Measurements from ENCODE around the gene ADARB1. TPM values are rescaled to one million over a fixed set of nuclear protein-coding genes. Genes with fewer than 3 reads are reported as not detected.

Gene ADARB1
- total RNA-seq, 1 donor from 2014 or later = 14.5 TPM

DNA sequence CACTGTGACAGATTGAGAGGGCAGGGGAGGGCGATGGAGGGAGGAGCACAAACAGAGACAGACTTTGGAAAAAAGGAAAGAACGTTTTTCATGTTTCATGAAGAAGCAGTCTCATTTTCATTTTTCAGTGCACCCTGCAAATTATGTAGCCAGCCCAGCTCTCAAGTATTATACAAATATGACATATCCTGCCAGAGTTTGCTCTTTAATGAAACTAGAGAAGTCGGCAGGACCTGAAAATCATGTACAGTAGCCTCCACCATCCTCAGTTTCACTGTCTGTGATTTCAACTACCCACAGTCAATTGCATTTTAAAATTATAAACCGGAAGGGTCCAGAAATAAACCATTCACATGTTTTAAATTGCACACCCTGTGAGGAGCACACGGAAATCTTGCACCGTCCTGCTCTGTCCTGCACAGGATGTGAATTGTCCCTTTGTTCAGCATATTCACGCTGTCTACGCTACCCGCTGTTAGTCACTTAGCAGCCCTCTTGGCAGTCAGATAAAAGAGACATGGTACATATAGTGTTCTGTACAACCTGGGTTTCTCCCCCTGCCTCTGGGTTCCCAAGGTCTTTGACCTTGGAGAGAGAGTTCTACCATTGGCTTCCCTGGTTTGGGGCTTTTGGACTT lies 13.6 kb upstream of the ADARB1 start:
- TF ChIP-seq, protein P1, sequence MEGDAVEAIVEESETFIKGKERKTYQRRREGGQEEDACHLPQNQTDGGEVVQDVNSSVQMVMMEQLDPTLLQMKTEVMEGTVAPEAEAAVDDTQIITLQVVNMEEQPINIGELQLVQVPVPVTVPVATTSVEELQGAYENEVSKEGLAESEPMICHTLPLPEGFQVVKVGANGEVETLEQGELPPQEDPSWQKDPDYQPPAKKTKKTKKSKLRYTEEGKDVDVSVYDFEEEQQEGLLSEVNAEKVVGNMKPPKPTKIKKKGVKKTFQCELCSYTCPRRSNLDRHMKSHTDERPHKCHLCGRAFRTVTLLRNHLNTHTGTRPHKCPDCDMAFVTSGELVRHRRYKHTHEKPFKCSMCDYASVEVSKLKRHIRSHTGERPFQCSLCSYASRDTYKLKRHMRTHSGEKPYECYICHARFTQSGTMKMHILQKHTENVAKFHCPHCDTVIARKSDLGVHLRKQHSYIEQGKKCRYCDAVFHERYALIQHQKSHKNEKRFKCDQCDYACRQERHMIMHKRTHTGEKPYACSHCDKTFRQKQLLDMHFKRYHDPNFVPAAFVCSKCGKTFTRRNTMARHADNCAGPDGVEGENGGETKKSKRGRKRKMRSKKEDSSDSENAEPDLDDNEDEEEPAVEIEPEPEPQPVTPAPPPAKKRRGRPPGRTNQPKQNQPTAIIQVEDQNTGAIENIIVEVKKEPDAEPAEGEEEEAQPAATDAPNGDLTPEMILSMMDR (IDR thresholded peaks at IDR 0.05; ENCODE audit: unreplicated experiment) = no peak
- Mint-ChIP-seq H3K4me1 (ENCODE audit: unreplicated experiment) (peaks cover 27% of the 10 kb centered on the region), H3K4me3 (ENCODE audit: unreplicated experiment) (no peak overlapping the region), H3K27ac (ENCODE audit: unreplicated experiment) (no peak overlapping the region), H3K9me3 (ENCODE audit: unreplicated experiment) (no peaks in the 10 kb centered on the region), H3K27me3 (ENCODE audit: unreplicated experiment) (peaks cover 5% of the 10 kb centered on the region), H3K36me3 (ENCODE audit: low read depth, unreplicated experiment) (peaks cover 2% of the 10 kb centered on the region)
- no peak for DNase-seq (ENCODE audit: low spot score)

DNA sequence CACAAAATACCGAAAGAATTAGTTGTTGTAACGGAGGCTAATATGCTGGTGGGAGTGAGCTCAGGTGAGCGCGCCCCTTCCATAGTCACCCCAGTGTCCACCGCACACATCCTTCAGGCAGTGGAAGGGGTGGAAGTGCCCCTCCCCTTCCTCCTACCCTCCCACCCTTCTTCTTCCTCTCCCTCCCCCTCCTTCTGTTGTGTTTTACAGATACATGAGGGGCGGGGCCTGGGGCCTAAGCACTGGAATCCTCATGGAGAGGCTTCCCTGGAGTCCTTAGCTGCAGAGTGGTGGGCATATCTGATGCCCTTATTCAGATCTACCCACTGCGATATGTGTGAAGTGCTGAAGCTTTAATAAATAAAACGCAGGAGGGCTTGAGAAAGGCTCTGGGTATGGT lies 10.3 kb upstream of the ADARB1 start:
- no peak overlapping the region for H3K4me3 Mint-ChIP-seq (ENCODE audit: unreplicated experiment)
- H3K27me3 Mint-ChIP-seq (ENCODE audit: unreplicated experiment) = peaks cover 5% of the 10 kb centered on the region
- TF ChIP-seq, protein P1 (IDR thresholded peaks at IDR 0.05; ENCODE audit: unreplicated experiment) = no peak
- H3K36me3 Mint-ChIP-seq (ENCODE audit: low read depth, unreplicated experiment) = peaks cover 2% of the 10 kb centered on the region
- H3K27ac Mint-ChIP-seq (ENCODE audit: unreplicated experiment) = no peak overlapping the region
- no peaks in the 10 kb centered on the region for H3K9me3 Mint-ChIP-seq (ENCODE audit: unreplicated experiment)
- DNase-seq (ENCODE audit: low spot score) = no peak
- H3K4me1 Mint-ChIP-seq (ENCODE audit: unreplicated experiment) = peaks cover 5% of the 10 kb centered on the region

DNA sequence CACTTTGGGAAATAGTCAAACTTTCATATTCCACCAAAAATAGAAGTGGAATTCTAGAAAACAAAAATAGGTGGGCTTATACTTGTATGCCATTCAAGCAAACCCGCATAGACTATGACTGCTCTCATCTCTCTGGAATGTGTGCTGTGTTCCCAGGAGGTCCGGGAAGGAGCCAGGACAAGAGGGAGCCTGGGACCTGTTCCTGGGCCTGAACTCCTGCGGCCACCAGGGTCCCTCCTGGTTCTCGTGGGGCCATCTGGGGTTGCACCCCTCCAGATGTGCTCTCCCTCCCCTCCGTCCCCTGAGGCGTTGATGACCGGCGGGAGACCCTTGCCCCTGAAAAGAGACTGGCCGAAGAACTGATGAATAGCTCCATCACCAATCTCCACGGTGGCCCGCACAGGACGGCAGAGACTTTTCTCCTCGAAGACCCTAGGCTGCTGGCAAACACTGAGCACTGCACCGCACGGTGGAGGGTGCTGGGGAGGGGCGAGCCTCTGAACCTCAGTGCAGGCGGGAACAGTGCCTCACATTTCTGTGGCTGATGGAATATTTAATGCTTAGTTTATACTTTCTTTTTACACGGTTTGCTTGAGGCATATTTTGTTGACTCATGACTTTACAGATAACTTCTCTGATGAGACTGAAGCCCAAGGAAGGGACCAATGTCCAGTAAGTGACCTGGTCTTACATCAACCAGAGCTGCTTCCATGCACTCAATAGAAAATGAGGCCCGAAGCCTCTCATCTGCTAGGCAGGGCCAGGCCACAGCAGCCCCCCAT lies 9.6 kb upstream of the ADARB1 start:
- TF ChIP-seq, protein P1 (IDR thresholded peaks at IDR 0.05; ENCODE audit: unreplicated experiment) = no peak
- Mint-ChIP-seq H3K4me1 (ENCODE audit: unreplicated experiment) (peaks cover 5% of the 10 kb centered on the region), H3K9me3 (ENCODE audit: unreplicated experiment) (no peaks in the 10 kb centered on the region), H3K4me3 (ENCODE audit: unreplicated experiment) (no peak overlapping the region), H3K27me3 (ENCODE audit: unreplicated experiment) (peaks cover 5% of the 10 kb centered on the region), H3K27ac (ENCODE audit: unreplicated experiment) (no peak overlapping the region), H3K36me3 (ENCODE audit: low read depth, unreplicated experiment) (peaks cover 2% of the 10 kb centered on the region)
- no peak for DNase-seq (ENCODE audit: low spot score)

DNA sequence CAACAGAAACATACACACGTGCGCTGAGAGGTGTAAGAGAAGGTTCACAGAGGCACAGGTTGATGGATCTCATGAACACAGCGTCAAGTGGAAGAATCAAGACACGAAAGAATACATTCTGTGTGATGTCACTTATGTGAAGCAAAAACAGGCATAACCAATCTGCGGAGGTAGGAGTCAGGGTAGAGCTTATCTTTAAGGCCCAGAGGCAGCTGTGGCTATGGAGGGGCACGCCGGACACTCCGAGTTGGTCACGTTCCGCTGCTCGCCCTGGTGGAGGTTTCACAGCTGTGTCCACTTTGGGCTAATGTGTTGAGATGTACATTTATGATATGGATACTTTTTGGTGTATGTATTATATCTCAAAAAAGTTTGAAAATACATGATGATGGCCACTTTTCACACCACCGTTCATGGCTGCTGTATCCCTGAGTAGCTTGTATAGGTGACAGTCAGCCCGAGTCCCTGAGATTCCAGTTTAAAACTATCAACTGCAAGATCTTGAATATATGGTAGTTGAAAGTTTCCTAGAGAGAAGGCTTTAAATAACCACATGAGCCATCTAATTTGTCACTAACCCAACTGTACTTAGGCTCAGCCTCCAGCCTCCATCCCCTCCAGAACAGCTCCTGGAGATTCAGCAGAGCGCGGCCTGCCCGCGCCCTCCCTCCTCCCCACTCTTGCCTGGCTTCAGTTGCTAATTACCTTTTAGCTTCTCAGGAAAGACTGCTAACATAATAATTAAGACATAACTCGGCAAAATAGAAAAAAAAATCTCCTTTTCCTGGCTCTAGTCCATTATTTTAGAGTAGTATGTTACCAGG lies 6.7 kb upstream of the ADARB1 start:
- Mint-ChIP-seq H3K4me1 (ENCODE audit: unreplicated experiment) (peaks cover 5% of the 10 kb centered on the region), H3K36me3 (ENCODE audit: low read depth, unreplicated experiment) (no peaks in the 10 kb centered on the region), H3K27me3 (ENCODE audit: unreplicated experiment) (no peaks in the 10 kb centered on the region), H3K9me3 (ENCODE audit: unreplicated experiment) (no peaks in the 10 kb centered on the region), H3K4me3 (ENCODE audit: unreplicated experiment) (no peak overlapping the region), H3K27ac (ENCODE audit: unreplicated experiment) (no peak overlapping the region)
- TF ChIP-seq, protein P1 (IDR thresholded peaks at IDR 0.05; ENCODE audit: unreplicated experiment) = no peak
- DNase-seq (ENCODE audit: low spot score) = no peak

All from endothelial cell (in vitro differentiated cells).